OCI-LY7 (cell line): ENCODE results near the gene ATP6V0E1. TPM values are rescaled to one million over a fixed set of nuclear protein-coding genes. Genes with fewer than 3 reads are reported as not detected.

Source experiments
- BruUV-seq: library from RNA; stranded (reverse); fragments of 400-500 nt; replicated peaks from 2 replicates; lab custom pipeline; 2021; lab: Mats Ljungman, UMichigan
- CTCF ChIA-PET: fragments of 300-600 bp; sonication (Branson Sonifier 250); formaldehyde crosslinking; loops from one replicate; lab custom pipeline; 2022; ENCODE audit warnings: antibody characterized with exemption; ENCODE audit not compliant: unreplicated experiment; lab: Charles Lee
- POLR2A ChIA-PET: fragments of 300-600 bp; sonication (Branson Sonifier 250); formaldehyde crosslinking; loops from one replicate; lab custom pipeline; 2022; ENCODE audit warnings: antibody characterized with exemption; lab: Charles Lee
- DNase-seq: peaks from one replicate; pipeline ENCODE4 v3.0.0-alpha.2; 2015; ENCODE audit warnings: low spot score
- H2AFZ ChIP-seq: fragments of 200-600 bp; sonication (generic), shearing (Covaris generic); 2 replicates; pipeline ENCODE4 v1.6.1; 2014; ENCODE audit warnings: mild to moderate bottlenecking, antibody characterized with exemption, low read length, moderate library complexity
- H3K27ac ChIP-seq: fragments of 200-600 bp; sonication (generic); 2 replicates; pipeline ENCODE4 v1.5.1; 2014; ENCODE audit warnings: mixed run types, low read depth, mild to moderate bottlenecking, moderate library complexity, low read length, inconsistent platforms; ENCODE audit not compliant: poor library complexity, severe bottlenecking
- H3K36me3 ChIP-seq: fragments of 200-600 bp; sonication (generic); 2 replicates; pipeline ENCODE4 v1.6.1; 2014; ENCODE audit warnings: mild to moderate bottlenecking, antibody characterized with exemption, low read length, moderate library complexity, mixed read lengths; ENCODE audit not compliant: insufficient read depth
- H3K4me1 ChIP-seq: fragments of 200-600 bp; sonication (generic); 2 replicates; pipeline ENCODE4 v1.5.1; 2014; ENCODE audit warnings: mild to moderate bottlenecking, low read length; ENCODE audit not compliant: insufficient read depth, poor library complexity, severe bottlenecking
- H3K4me2 ChIP-seq: fragments of 200-600 bp; sonication (generic); 2 replicates; pipeline ENCODE4 v1.6.1; 2014; ENCODE audit warnings: mild to moderate bottlenecking, low read length
- H3K4me3 ChIP-seq: fragments of 200-600 bp; sonication (generic); 2 replicates; pipeline ENCODE4 v1.5.1; 2014; ENCODE audit warnings: mild to moderate bottlenecking, low read depth, low read length; ENCODE audit not compliant: poor library complexity, severe bottlenecking
- H3K79me2 ChIP-seq: fragments of 200-600 bp; sonication (generic); 2 replicates; pipeline ENCODE4 v1.6.1; 2016; ENCODE audit warnings: low read depth, mild to moderate bottlenecking, low read length, moderate library complexity, mixed read lengths; ENCODE audit not compliant: insufficient read depth
- H3K9me2 ChIP-seq: fragments of 200-600 bp; sonication (generic); 2 replicates; pipeline ENCODE4 v1.6.1; 2016; ENCODE audit warnings: mild to moderate bottlenecking, low read length, mixed read lengths; ENCODE audit not compliant: insufficient read depth
- H3K9me3 ChIP-seq: fragments of 200-600 bp; sonication (generic); 2 replicates; pipeline ENCODE4 v1.6.1; 2014; ENCODE audit warnings: mild to moderate bottlenecking, mixed run types, low read length, mixed read lengths
- H4K20me1 ChIP-seq: fragments of 200-600 bp; sonication (generic); 2 replicates; pipeline ENCODE4 v1.6.1; 2014; ENCODE audit warnings: mild to moderate bottlenecking, antibody characterized with exemption, low read length, moderate library complexity, mixed read lengths; ENCODE audit not compliant: insufficient read depth
- EZH2phosphoT487 ChIP-seq: fragments of 200-600 bp; sonication (generic); IDR thresholded peaks from 2 replicates; pipeline ENCODE4 v1.6.1; 2018; ENCODE audit warnings: low read depth, borderline replicate concordance, mild to moderate bottlenecking, mixed run types, antibody characterized with exemption, low read length, moderate library complexity, mixed read lengths
- intact Hi-C: fragments of 100-400 bp; cut with micrococcal nuclease; formaldehyde crosslinking; loops from one replicate; pipeline ENCODE4 v1.10.0; 2022; ENCODE audit not compliant: unreplicated experiment
- total RNA-seq, 2 experiments: library from RNA; depleted of rRNA in 1 of 2; stranded (reverse); fragments of >200 nt in 1 of 2; shearing (Covaris generic) in 1 of 2; gene quantifications; 2 replicates each; pipeline ENCODE4 v1.2.3, GENCODE V29; 2014 to 2022
- TF ChIP-seq, protein P1 (sequence below): fragments of 200-600 bp; sonication (generic); conservative IDR thresholded peaks from 2 replicates; pipeline ENCODE4 v1.5.1; 2014; ENCODE audit warnings: mild to moderate bottlenecking, antibody characterized with exemption, low read length, moderate library complexity, mixed read lengths

ATP6V0E1 gene
- total RNA-seq, 2 experiments from 2014 or later: 39.9 to 59.4 TPM

- intact Hi-C loops: loop anchor here (1.0 to 5.0 kb wide), 4 partner anchors 20 to 284 kb away; partner anchors contain the start of genes DUSP1 and ERGIC1
- POLR2A ChIA-PET: interaction anchor here (0.6 to 2.0 kb wide), 7 partner anchors 9 to 72 kb away, joined by 3 to 19 read pairs (median 7); partner anchors contain the start of gene ATP6V0E1
Observed at GRCh38 chr5:173055983-173056782, 72.6 kb downstream of the ATP6V0E1 start, which contains the start of gene CREBRF. CREBRF (plus strand) TSS chr5:173056352; CDS start chr5:173080776, 24,424 bp downstream.

DNA sequence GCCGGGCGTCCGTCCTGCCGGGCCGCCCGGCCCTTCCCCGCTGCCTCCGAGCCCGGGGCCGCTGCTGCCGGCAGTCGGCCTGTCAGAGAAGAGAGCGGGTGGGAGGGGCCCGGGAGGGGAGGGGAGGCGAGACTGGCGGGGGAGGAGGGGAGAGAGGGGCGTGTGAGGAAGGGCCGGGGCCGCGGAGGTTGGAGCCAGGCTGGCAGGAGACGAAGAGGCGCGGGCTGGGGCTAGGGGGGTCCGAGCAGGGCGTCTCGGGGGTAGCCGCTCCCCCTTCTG, 73.2 kb downstream of the ATP6V0E1 start:
- peak overlapping the region; percentile 72 for H3K4me2 ChIP-seq
- H3K4me3 ChIP-seq: peak overlapping the region; percentile 89
- H3K4me1 ChIP-seq: peaks cover 46% of the 10 kb centered on the region
- H3K9me2 ChIP-seq: no peaks in the 10 kb centered on the region
- peak overlapping the region; percentile 53; the same call in 1 of the 2 replicates for H2AFZ ChIP-seq
- no peaks in the 10 kb centered on the region for H4K20me1 ChIP-seq
- intact Hi-C loops: loop anchor here (1.0 to 5.0 kb wide), 5 partner anchors 20 to 284 kb away; partner anchors contain the start of genes BNIP1, DUSP1 and ERGIC1
- TF ChIP-seq EZH2phosphoT487: no peak
- TF ChIP-seq, protein P1, sequence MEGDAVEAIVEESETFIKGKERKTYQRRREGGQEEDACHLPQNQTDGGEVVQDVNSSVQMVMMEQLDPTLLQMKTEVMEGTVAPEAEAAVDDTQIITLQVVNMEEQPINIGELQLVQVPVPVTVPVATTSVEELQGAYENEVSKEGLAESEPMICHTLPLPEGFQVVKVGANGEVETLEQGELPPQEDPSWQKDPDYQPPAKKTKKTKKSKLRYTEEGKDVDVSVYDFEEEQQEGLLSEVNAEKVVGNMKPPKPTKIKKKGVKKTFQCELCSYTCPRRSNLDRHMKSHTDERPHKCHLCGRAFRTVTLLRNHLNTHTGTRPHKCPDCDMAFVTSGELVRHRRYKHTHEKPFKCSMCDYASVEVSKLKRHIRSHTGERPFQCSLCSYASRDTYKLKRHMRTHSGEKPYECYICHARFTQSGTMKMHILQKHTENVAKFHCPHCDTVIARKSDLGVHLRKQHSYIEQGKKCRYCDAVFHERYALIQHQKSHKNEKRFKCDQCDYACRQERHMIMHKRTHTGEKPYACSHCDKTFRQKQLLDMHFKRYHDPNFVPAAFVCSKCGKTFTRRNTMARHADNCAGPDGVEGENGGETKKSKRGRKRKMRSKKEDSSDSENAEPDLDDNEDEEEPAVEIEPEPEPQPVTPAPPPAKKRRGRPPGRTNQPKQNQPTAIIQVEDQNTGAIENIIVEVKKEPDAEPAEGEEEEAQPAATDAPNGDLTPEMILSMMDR: no peak
- CTCF ChIA-PET: interaction anchor here (0.6 to 1.4 kb wide), 3 partner anchors 47 to 73 kb away, joined by 5 to 11 read pairs (median 7); partner anchors contain the start of gene ATP6V0E1
- no TSS peak for BruUV-seq
- no peak for DNase-seq
- H3K9me3 ChIP-seq: no peaks in the 10 kb centered on the region
- H3K36me3 ChIP-seq: no peaks in the 10 kb centered on the region
- H3K79me2 ChIP-seq: peaks cover 15% of the 10 kb centered on the region; the same call in 1 of the 2 replicates
- peak overlapping the region; percentile 38 for H3K27ac ChIP-seq
- POLR2A ChIA-PET: interaction anchor here (0.6 to 3.9 kb wide), 9 partner anchors 9 to 73 kb away, joined by 3 to 25 read pairs (median 4); partner anchors contain the start of gene ATP6V0E1

More at GRCh38 chr5:173055983-173056782, 72.6 kb downstream of the ATP6V0E1 start, which contains the start of gene CREBRF:
- Histone ChIP-seq H3K4me2 (peak within 1 kb of the TSS; percentile 91), H2AFZ (peak within 1 kb of the TSS; percentile 98), H3K36me3 (no peaks in the 10 kb centered on the region), H3K9me3 (no peaks in the 10 kb centered on the region), H3K4me1 (peaks cover 48% of the 10 kb centered on the region), H3K27ac (peak within 1 kb of the TSS; percentile 83), H4K20me1 (no peaks in the 10 kb centered on the region), H3K9me2 (no peaks in the 10 kb centered on the region), H3K4me3 (peak within 1 kb of the TSS; percentile 89), H3K79me2 (peaks cover 14% of the 10 kb centered on the region; the same call in 1 of the 2 replicates)
- CTCF ChIA-PET: interaction anchor here (0.6 kb wide), 1 partner anchor 59 kb away, joined by 7 read pairs; no protein-coding TSS in a partner anchor
- DNase-seq: peak; percentile 97
- TF ChIP-seq, protein P1: no peak
- no peak for TF ChIP-seq EZH2phosphoT487
- BruUV-seq: no TSS peak
